ENCODE data around the gene KRT77.

DNA sequence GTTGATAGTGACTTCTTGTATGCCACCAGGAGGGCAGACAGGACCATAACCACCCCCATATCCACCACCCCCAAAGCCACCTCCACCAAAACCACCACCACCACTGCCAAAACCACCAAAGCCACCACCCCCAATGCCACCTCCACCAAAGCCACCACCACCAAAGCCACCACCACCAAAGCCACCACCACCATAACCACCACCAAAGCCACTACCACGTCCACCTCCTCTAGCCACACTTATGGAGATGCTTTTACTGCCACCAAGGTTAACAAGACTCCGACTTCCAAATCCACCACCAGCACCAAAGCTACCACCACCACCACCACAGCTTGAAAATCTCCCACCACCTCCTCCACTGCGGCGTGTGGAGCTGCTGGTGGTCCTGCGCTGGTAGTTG, 23.4 kb downstream of the KRT77 start:
- TF ChIP-seq EP300 (IDR thresholded peaks at IDR 0.05) (no peak), POLR2AphosphoS5 (IDR thresholded peaks at IDR 0.05) (no peak)
- TF ChIP-seq, protein P1, sequence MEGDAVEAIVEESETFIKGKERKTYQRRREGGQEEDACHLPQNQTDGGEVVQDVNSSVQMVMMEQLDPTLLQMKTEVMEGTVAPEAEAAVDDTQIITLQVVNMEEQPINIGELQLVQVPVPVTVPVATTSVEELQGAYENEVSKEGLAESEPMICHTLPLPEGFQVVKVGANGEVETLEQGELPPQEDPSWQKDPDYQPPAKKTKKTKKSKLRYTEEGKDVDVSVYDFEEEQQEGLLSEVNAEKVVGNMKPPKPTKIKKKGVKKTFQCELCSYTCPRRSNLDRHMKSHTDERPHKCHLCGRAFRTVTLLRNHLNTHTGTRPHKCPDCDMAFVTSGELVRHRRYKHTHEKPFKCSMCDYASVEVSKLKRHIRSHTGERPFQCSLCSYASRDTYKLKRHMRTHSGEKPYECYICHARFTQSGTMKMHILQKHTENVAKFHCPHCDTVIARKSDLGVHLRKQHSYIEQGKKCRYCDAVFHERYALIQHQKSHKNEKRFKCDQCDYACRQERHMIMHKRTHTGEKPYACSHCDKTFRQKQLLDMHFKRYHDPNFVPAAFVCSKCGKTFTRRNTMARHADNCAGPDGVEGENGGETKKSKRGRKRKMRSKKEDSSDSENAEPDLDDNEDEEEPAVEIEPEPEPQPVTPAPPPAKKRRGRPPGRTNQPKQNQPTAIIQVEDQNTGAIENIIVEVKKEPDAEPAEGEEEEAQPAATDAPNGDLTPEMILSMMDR (IDR thresholded peaks at IDR 0.05): no peak

Measured in stomach (tissue), 4 donors.